HG03565 (cell line): ENCODE data around the gene GRID2.

Experiments used
- ATAC-seq: cut with Tn5 transposase; IDR thresholded peaks from one replicate; pipeline ENCODE4 v1.9.1; 2021; ENCODE audit warnings: mild to moderate bottlenecking, moderate library complexity; ENCODE audit not compliant: unreplicated experiment

GRID2 gene

GRCh38 chr4:93179044-93179443 lies 875.3 kb downstream of the GRID2 start:
- no peak for ATAC-seq

DNA sequence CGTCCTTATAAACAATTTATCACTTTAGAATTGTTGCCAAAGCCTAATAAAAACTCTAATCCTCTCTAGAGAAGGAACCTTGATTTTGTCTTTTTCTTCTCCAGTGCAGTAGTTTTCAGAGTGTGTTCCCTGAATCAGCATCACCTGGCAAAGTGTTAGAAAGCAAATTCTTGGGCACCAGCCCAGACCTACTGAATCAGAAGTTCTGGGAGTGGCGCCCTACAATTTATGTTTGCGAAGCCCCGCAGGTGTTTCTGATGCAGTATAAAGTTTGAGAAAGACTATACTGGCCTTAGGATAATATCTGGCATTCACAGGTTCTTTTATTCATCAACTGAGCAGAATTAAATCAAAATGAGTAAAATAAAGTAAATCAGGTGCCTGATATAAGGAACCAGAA lies 879.0 kb downstream of the GRID2 start:
- no peak for ATAC-seq

DNA sequence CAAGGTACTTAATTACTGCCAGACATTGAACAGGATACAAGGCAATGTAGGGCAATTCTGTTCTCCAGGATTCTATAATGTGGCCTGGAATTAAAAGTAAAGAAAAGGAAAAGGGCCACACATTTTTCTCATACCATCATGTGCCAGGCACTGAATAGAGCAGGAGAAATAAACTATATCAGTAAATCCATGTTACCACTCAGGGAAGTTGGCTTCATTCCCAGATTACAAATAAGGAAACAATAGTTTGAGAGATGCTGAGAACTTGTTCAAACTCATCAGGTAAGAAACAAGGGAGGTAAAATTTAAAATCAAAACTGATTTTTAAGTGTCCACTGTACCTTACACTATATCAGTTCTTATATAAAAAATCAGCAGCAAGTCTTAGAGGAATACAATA lies 879.8 kb downstream of the GRID2 start:
- ATAC-seq = no peak

- no peak for ATAC-seq
Observed at GRCh38 chr4:93184053-93184452, 880.3 kb downstream of the GRID2 start.

DNA sequence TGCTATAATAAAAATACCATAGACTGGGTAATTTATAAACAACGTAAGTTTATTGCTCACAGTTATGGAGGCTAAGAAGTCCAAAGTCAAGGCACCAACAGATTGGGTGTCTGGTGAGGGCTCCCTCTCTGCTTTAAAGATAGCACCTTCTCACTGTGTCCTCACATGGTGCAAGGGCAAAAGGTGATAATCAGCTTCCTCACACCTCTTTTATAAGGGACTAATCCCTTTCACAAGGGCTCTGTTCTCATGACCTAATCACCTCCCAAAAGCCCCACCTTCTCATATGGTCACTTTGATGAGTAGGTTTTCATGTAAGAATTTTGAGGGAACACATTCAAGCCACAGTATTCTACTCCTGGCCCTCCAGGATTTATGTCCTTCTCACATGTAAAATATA lies 883.1 kb downstream of the GRID2 start:
- no peak for ATAC-seq

DNA sequence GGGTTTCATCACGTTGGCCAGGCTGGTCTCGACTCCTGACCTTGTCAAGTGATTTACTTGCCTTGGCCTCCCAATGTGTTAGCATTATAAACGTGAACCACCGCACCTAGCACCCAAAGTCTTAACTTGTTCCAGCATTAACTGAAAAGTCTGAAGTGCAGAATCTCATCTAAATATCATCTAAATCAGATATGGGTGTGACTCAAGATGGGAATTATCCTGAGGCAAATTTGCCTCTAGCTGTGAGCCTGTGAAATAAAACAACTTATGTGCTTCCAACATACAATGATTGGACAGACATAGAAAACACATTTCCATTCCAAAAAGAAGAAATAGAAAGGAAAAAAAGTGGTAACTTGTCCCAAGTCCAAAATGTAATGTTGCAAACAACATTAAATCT lies 883.7 kb downstream of the GRID2 start:
- no peak for ATAC-seq

DNA sequence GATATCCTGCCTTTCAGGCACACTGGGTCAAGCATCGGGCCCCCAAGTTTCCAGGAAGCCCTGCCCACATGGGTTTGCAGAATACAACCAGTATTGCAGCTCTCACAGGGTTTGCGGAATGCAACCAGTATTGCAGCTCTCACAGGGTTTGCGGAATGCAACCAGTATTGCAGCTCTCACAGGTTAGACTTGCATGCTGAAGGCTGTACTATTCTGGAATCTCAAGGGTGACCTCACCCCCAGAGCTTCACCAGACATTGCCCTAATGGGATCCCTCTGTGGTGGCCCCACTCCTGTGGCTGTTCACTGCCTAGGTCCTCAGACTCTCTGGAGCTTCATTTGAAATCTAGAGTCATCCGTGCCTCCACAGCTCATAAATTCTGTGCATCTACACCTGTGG lies 884.1 kb downstream of the GRID2 start:
- ATAC-seq = no peak

DNA sequence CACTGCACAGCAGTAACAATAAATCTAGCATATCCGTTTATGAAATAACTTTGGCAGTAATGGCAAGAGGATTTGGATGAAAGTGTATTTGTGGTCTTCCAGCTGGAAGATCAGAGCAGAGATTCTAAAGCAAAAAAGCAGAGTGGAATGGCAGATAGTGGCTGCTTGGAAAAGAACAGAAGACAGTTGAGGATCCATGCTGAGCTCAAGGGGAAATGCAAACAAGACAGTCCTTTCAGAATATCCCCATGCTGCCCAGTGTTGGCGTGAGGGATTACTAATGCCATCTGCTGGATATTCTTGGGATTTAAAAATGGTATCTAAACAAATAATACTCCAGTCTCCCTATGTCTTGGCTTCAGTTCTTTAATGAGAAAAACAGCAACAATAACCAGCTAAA lies 895.7 kb downstream of the GRID2 start:
- ATAC-seq = peak; percentile 61

GRCh38 chr4:93201471-93202096 lies 897.8 kb downstream of the GRID2 start:
- no peak for ATAC-seq

- ATAC-seq = no peak
Observed at GRCh38 chr4:93203708-93204107, 899.9 kb downstream of the GRID2 start.

DNA sequence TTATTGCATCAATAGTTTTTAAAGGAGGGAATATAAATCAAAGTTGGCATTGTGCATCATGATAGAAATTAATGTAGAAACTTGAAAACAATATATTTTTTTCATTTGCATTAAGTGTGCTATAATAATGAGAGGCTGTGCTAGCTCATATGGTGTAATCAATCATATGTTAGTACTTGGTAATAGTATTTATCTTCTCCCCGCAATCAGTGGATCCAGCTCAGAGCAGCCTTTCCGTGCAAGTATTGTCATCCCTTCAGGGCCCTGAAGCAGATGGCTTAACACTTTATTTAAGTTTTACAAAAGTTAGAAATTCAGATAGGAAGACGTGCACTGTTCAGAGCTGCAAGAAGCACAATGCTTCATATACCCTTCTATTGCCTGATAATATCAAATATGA lies 908.5 kb downstream of the GRID2 start:
- no peak for ATAC-seq

GRCh38 chr4:93216646-93217045 lies 912.9 kb downstream of the GRID2 start:
- ATAC-seq = no peak

- ATAC-seq = no peak
Observed at GRCh38 chr4:93217431-93217830, 913.7 kb downstream of the GRID2 start.

DNA sequence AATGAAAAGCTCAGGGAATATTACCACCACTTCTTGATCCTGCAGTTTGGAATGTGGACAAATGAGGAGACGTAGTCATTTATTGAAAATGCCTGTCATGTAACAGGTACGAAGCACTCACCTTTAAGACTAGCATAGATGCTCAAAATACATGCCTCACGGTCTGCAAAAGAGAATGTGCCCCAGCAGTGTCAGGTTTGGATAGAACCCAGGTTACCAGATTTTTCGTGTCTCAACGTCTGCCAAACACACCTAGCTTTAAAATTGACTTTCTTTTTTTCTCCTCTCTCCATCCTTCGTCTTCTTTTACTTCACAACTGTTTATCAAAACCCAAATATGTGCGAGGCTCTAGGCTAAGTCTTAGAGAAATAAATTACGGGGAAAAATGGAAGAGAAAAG lies 918.0 kb downstream of the GRID2 start:
- no peak for ATAC-seq

DNA sequence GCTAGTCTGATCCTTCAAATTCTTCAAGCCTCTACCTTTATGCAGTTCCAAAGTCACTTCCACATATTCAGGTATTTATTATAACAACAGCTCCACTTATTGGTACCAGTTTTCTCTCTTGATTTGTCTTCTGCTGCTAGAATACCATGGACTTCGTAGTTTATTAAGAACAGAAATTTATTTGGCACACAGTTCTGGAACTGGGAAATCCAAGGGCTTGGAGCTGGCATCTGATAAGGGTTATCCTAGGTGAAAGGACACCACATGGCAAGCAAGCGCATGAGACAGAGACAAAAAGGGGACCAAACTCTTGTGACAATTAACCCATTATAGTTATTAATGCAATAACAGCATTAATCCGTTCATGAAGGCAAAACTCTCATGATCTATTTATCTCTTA lies 924.3 kb downstream of the GRID2 start:
- ATAC-seq = no peak

DNA sequence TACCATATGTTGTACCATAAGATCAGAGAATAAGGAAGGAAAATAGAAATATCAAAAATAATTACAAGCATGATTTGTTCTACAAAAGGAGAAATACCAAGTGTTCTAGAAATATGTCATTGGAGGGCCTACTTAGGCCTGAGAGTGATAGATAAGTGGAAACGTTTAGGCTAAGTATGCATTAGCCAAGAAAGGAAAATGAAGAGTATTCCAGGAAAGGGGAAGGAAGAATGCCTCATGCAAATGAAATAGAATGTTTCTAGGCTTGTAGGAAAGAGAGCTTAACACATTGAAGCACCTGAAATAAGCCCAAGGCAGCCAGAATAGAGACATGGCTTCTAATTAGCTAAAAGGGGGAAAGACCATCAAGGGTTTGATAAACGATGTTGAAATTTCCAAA lies 929.1 kb downstream of the GRID2 start:
- no peak for ATAC-seq

- no peak for ATAC-seq
Observed at GRCh38 chr4:93237521-93237920, 933.8 kb downstream of the GRID2 start.

DNA sequence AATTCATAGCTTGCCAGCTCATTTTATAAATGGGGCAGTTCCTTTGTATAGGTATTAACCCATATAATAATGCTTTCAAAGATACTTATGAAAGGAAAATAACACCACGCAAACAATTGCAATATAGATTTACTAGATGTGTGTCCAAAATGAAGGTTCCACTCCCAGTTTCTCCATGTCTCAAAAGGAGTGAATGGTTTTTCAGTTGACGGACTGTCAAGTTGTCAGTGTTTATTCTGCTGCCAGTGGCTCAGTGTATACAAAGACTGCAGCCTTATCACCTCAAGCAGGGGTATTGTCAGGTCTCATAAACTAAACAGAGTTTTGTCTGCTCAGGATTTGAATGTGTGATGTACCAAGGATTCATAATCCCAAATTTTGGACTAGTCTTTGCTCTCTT lies 939.5 kb downstream of the GRID2 start:
- ATAC-seq = no peak

GRCh38 chr4:93261207-93261606 lies 957.4 kb downstream of the GRID2 start:
- no peak for ATAC-seq

- no peak for ATAC-seq
Observed at GRCh38 chr4:93263166-93263565, 959.4 kb downstream of the GRID2 start.

DNA sequence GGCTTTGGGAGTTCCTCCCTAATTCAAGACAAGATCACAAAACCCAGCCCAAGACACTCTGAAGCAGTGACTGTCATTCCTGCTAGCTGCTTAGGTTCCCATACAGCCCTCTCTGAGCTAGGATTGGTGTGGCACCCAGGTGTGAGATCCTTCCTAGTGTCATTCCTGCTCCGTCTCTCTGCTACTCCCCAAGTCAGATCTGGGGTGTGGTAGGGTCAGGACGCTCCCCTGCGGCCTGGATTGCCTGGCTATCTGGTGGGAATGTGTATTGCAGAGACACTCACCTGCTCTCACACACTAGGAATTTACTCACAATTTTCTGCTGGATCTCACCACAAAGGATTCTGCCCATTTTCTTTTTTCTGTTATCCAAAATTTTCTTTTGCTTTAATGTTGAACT lies 964.0 kb downstream of the GRID2 start:
- ATAC-seq = no peak

GRCh38 chr4:93285346-93285745 lies 981.6 kb downstream of the GRID2 start:
- no peak for ATAC-seq

DNA sequence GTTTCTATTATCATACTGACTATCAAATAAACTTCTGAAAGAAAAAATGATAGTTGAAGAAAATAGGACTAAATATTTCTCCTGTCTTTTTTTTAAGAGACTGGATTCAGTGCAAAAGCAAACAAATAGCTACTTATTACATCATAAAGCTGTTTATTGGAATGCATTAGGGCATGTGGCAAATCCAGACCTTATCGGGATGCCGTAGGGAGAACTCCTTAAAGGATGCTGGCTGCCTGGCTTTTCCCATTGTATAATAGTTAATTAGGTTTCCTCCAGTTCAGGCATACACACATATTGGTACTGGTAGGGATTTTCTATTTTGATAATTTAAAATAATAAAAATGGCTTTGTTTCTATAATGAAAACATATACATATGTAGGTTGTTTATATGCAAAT lies 985.5 kb downstream of the GRID2 start:
- no peak for ATAC-seq

DNA sequence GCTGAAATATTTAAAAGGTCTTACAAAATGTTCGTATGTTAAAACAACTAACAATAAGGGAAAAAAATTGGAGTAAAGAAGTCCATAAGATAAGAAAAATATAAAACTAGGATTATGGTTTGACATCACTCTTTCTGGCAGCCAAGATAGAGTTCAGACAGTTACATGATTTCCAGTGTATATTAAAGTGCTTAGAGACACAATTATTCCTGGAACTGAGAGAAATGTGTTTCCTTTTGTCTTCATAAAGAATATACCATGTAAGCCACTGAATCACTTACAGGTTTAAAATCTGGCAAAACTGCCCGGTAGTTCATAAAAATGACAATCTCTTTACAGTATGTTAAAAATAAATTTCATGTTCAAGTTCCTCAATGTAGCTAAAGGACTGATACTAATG lies 986.1 kb downstream of the GRID2 start:
- ATAC-seq = no peak
